Stimulated activated CD4-positive, alpha-beta T cell treated with anti-CD3 and anti-CD28 coated beads, Interleukin-4, amount 100 ng/mL, for 48 hours (primary cell): Measurements from ENCODE around the gene AIRE.
"Not testable (repeated sequence)": the region's sequence is repeated elsewhere in the genome, so short reads cannot be mapped to it uniquely, and the experiment has no call there.

Experiments used
- DNase-seq, 2 donors: peaks; one replicate each; pipeline ENCODE4 v3.0.0-alpha.2; 2020; ENCODE audit warnings: low read depth in 2 of 2

AIRE gene

DNA sequence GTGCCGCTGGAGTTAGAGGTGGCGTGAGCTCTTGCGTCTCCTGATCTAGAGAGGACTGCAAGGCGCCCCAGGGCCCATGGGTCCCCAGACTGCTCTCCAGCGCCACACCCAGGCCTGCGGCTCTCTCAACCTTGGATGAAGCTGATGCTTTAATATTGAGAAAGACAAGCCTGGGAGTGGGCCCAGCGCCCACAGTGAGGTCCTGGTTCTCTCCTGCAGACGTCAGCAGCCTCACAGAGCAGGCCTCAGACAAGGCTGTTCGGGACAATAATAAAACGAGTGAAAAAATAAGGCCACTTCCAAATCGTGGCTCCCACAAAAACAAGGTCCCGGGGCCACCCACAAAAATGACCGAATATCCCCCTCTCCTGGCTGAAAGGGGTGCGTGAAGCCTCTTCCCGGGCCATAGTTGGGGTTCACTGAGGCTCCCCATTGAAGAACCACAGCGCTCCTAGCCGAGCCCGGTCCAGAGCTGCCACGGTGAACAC is 18.0 kb upstream of the AIRE start:
- DNase-seq: no peak

DNA sequence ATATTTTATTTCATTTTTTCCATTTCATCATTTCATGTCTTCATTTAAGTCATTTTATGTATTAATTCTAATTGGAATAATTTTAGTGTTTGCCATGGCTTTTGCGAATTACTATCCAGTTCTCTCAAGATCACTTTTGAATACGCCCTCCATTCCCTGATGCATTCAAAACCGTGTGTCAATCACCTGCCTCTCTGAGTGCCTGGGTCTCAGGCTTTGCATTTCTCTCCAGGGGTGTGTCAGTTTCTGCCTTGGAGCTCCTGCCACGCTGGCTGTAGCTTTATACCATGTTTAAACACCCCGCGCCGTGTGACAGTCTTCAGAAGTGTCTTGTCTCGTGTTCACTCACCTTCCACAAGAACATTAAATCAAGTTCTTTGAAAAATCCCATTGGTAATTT is 16.6 kb upstream of the AIRE start:
- no peak for DNase-seq

DNA sequence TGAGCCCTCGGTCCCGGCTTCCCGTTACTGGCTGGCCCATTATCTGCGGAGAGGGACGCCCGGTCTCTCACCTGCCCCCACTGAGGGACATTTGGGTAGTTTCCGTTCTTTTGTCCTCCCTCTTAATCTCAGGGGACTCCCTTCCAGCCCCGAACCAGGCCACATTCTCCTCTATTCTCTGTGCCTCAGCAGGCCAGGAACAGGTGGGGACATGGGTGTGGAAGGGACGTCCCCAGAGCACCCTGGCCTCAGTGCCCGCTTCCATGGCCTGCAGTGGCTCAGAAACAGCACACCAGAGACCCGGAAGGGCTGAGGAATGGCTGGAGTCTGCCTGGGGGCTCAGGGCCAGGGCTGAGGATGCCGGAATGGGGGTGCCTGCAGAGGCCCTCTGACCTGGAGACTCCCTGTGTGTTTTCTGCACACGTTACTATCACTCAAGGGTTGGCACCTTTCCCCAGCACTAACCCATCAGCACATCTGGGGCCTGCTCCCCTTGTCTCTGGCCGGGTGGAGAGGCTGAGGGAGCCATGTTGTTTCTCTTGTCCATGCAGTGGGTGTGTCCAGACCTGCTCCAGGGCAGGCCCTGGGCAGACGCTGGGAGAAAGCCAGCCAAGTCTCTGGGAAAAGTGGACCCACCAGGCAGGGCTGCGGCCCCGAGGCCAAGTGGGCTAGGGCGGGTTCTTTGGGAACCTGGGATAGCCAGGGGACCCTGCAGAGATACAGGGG is 14.0 kb upstream of the AIRE start:
- DNase-seq: no peak

DNA sequence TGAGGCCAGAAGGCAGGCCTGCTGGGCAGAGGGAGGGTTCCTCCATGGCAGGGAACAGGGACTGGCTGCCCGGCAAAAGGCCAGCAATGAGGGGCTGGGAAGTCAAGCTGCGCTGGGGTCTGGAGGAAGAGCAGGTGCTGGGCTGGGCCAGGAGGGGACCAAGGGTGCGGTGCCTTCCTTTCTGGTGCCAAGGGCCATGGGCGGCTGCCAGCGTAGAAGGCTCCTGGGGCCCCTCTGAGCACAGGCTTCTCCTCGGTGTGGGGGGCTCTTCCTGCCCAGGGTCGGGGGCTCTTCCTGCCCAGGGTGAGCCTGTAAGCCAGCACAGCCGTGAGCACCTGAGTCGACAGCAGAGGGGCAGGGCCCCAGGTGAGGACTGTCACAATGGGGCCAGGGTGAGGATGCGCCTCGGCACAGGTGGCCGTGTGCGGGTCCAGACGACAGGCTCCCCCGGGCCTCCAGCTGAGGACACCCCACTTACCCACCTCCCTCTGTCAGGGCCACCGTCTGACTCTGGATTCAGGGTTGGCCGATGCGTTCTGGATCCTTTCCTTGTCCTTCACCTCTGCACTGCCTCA is 13.3 kb upstream of the AIRE start:
- no peak for DNase-seq

DNA sequence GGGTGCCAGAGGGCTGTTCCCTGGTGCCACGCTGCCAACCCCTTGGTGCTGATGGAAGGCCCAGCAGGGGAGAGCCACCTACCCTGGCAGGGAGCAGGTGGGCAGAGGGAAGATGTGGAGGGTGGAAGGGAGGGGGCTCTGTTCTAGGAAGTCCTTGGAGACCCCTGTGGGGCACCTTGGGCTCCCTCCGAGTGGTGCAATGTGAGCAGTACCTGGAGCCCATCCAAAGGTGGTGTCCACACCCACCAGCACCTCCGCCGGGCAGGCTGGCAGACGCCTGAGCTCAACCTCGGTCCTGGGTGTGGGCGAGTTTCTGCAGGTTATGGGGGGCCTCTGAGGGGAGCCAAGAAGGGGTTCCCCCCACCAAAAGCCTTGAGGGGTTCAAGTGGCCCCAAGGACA is 12.6 kb upstream of the AIRE start:
- no peak for DNase-seq

DNA sequence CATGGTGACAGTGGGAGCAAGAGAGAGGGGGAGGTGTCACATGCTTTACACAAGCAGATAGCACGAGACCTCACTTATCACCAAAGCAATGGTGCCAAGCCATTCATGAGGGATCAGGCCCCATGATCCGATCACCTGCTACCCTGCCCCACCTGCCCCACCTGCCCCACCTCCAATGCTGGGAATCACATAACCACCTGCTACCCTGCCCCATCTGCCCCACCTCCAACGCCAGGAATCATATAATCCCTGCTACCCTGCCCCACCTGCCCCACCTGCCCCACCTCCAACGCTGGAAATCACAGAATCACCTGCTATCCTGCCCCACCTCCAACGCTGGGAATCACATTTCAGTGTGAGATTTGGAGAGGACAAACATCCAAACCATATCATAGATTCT is 10.6 kb upstream of the AIRE start:
- no peak for DNase-seq

DNA sequence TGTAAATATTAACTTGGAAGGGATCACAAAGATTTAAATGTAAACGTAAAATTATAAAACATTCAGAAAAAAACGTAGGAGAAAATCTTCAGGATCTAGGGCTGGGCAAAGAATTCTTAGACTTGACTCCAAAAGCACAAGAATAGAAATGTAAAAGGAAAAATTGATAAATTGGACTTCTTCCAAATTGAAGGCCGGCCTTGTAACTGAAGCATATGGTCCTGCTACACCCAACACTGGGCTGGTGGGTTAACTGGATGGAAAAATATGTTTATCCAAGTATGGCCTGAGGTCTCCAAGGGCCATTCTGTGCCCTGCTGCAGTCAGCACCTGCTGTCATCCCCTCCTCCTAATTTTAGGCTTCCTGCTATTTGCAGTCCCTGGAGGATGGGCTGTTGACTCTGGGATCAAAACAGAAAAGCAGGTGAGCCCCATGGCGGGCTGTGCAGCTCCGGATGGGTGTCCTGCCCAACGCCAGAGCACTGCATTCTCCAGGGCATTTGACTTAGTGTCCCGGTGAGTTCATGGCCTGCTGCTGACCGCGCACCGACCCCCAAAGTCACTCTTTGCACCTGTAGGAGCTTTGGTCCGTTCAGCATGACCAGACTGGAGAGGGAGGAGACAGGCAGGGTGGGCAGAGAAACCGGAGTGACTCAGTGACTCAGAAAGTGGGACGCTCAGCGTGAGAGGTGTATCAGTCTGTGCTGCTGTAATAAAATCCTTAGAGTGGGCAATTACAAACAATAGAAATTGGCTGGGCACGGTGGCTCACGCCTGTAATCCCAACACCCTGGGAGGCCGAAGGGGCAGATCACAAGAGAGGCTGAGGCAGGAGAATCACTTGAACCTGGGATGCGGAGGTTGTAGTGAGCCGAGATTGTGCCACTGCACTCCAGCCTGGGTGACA is 6.1 kb upstream of the AIRE start:
- DNase-seq: no peak

DNA sequence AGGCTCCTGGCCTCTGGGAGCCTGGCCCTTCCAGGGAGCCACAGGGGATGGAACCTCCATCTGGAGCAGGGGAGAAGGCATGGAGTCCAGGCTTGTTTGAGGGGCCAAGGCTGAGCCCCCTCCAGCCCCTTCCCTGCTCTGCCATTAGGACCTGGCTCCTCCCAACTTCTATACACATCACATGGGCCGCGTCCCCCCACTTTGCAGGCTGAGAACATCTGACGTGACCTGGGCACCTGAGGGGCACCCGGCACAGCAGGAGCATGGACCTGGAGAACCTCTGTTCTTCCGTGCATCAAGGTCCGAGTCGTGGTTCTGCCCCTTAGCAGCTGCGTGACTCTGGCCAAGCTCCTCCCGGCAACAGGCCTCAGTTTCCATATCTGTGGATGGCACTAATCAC is 3.9 kb upstream of the AIRE start:
- no peak for DNase-seq

DNA sequence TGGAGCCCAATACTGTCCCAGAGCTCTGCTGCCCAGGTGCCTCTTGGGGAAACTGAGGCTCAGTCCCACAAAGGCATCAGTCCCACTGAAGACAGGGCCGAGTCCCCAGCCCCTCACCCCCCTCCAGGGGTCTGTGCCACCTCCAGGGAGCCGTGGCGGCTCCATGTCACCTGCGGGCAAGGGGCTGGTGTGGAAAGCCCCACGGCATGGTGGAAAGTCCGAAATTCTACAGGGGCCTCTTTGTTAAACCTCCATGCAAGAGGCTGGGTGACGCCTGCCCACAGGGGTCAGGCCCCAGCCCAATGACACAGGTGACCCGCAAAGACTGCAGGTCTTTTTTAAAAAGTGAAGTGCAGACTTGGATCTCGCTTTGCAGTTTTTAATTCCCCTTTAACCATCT is 3.3 kb upstream of the AIRE start:
- DNase-seq: no peak

DNA sequence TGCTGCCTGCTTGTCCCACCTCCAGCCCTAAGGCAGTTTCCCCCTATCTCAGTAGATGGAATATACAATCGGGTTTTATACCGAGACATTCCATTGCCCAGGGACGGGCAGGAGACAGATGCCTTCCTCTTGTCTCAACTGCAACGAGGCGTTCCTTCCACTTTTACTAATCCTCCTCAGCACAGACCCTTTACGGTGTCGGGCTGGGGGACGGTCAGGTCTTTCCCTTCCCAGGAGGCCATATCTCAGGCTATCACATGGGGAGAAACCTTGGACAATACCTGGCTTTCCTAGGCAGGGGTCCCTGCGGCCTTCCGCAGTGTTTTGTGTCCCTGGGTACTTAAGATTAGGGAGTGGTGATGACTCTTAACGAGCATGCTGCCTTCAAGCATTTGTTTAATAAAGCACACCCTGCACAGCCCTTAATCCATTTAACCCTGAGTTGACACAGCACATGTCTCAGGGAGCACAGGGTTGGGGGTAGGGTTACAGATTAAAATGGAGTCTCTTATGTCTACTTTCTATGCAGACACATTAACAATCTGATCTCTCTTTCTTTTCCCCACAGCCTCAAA is 2.4 kb upstream of the AIRE start:
- not testable (repeated sequence) for DNase-seq

DNA sequence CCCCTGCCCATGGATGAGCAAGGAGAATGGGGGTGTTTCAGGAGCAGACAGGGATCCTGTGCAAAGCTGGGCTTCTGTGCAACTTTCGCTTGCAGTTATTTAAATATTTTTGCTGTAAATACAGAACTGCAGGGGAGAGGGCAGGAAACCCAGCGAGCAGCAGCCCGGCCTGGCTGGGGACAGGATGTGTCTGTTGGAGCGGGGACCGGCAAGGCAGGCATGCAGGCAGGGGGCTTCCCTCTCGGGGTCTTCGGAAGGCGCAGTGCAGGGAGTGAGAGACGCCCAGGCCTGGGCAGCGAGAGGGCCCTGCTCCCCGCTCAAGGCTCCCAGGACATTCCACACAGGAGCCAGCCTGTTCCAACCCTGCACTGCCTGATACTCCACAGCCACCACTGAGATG is 1.7 kb upstream of the AIRE start:
- no peak for DNase-seq

DNA sequence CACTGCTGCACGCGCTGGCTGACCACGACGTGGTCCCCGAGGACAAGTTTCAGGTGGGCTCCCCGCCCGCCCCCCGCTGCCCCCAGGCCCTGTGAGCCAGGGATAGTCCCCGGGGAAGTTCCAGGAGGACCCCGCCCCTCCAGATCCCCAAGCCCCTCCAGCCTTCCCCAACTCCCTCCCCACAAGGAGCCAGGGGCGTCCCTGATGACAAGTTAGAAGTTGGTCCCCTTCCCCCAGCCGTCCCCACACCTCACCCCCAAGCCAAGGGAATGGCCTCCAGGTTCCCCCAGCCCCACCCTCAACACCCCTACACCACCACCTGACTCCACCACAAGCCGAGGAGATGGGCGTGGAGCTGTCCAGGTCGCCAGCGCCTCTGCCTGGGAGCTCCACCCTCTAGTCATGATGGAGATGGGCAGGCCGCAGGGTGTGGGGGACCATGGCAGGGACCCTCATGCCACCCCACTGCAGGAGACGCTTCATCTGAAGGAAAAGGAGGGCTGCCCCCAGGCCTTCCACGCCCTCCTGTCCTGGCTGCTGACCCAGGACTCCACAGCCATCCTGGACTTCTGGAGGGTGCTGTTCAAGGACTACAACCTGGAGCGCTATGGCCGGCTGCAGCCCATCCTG is 525 bp downstream of the AIRE start:
- DNase-seq: no peak

DNA sequence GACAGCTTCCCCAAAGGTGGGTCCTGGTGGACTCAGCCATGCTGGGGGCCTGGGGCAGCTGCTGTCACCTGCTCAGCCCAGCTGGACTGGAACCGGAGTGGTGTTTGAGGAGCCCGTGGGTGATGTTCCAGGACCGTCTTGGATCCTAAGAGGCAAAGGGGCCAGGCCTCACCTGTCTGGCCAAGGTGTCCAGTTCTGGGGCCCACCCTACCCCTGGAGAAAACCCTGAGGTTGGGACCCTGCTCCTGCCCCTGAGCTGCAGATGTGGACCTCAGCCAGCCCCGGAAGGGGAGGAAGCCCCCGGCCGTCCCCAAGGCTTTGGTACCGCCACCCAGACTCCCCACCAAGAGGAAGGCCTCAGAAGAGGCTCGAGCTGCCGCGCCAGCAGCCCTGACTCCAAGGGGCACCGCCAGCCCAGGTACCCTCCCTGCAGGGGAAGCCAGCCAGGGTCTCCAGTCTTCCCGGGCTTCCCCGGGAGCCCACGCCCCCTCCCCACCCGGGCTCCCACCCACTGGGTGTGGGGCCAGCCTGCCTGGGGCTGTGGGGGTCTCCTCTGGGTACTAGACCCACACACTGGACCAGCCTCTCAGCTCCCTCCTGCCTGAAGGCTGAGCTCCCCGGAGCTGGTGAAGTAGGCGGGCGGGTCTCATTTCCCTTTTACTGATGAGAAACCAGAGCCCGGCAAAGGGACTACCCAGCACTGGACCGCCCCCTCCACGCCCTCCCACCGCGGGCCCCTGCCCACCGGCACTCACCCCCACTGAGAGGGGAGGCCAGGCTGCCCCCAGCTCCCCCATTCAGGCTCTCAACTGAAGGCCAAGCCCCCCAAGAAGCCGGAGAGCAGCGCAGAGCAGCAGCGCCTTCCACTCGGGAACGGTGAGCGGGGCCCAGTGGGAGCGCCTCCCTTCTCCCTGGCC is 1.3 kb downstream of the AIRE start:
- no peak for DNase-seq

DNA sequence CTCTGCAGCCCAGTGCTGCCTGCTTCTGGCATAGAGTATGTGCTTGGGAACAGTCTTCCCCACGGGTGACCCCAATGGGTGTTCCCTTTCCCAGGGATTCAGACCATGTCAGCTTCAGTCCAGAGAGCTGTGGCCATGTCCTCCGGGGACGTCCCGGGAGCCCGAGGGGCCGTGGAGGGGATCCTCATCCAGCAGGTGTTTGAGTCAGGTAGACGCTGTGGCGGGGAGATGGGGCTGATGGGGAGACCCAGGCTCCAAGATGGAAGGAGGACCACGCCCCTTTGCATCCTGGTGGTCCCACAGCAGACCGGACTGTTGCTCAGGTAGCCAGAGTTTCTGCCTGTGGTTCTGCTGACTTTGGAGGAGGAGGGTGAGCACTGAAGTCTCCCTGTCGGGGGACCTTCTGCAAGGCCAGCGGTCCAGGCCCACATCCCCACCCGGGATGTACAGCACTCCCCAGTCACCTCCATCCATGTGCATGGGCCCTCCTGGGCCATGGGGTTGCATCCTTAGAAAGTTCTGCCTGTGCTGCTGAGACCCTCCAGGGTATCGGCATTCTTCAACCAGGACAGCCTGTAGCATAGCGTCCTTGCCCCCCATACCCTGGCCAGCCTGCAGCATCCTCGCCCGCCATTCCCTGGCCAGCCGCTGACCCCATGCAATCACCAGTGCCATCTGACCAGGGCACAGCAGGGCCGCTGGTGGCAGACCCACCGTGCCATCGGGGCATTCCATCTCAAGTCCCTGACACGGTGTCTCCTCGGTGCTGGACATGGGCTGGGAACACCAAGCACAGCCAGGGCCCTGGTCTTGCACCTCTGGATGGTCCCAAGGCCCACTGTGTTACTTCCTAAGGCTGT is 2.8 kb downstream of the AIRE start:
- DNase-seq: no peak

DNA sequence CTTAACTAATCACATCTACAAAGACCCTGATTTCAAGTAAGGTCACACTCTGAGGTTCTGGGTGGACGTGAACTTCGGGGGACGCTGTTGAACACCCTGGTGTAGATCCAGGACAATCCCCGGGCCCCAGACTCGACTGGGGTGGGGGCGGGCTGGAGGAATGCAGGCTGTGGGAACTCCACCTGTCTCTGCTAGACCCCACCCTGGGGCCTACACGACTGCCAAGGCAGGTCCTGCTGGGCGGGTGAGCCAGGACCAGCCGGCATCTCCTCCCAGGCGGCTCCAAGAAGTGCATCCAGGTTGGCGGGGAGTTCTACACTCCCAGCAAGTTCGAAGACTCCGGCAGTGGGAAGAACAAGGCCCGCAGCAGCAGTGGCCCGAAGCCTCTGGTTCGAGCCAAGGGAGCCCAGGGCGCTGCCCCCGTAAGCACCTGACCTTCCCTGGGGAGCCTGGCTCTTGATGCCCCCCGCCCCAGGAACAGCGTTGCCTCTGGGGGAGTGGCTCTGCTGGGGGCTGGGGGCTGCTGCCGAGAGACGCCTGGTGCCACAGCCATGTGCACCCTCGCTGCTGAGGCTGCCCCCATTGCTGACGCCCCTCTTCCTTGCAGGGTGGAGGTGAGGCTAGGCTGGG is 3.8 kb downstream of the AIRE start:
- DNase-seq: no peak

DNA sequence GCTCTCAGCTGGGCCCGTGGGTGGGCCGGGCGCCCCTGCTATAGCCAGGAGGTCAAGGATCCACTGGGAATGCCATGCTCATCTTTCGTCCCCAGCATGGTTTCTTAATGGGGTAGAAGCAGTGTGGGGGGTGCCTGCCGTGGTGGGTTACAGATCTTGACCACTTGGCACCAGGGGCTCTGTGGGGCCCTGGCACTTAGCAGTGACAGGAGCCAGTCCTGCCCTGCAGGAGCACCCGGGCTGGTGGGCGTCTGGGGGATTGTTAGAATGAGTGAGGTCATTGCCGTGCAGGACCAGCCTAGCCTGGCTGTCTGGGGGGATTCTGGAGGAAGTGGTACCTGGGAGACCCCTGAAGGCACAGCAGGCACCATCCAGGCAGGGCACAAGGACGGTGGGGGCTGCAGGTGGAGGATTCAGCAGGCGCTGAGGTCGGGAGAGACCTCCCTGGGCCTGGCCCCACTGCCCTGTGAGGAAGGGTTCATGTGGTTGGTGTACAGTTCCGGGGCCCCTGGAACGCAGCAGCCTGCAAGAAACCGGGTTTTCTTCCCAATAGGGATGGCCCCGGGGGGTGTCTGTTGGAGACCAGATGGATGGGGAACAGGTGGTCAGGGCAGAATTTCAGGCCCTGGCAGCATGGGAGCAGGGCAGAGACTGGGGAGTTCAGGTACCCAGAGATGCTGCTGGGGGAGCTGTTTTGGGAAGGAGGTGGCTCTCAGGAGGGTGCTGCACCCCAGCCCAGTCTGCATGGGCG is 4.8 kb downstream of the AIRE start:
- no peak for DNase-seq

DNA sequence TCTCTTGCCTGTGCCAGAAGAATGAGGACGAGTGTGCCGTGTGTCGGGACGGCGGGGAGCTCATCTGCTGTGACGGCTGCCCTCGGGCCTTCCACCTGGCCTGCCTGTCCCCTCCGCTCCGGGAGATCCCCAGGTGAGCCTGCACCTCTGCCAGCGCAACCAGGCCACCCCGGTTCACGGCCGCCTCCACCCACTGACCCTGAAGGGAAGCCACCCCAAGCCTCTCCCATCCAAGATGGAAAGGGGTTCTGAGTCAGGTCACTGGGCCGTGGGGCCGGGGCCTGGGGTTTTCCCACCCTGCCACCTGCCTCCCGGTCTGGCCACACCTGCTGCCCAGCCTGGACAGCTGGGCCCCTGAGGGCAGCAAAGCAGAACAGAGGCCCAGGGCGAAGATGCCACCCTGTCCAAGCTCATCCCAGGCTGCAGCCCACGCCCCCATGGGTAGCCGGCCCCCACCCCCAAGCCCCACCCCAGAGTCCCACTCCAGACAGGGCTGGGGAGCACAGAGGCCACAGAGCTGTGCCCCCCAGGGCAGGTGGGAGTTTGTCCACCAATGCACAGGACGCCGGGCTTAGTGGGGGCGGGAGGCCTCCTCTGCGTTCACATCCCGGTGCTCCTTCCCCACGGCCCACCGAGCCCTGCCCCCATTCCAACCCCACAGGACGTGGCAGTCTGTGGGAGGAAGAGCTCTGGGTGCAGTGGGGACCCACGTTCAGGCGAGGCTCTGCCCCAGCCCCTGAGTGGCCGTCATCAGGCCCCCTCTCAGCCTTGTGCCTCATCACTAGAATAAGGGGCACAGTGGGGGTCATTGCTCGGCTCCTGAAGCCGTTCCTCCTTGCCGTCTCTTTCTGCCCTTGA is 5.6 kb downstream of the AIRE start:
- no peak for DNase-seq
